Large intestine (tissue), 3 donors: ENCODE measurements around the gene LRP11. TPM values are rescaled to one million over a fixed set of nuclear protein-coding genes. Genes with fewer than 3 reads are reported as not detected.

Experiments
- DNase-seq, 2 donors: peaks; one replicate each; pipeline versions ENCODE4 v3.0.0 to v3.0.0-alpha.2; 2013
- H3K27ac ChIP-seq: one replicate; pipeline ENCODE4 v1.5.1; 2013; ENCODE audit warnings: low read length
- H3K27me3 ChIP-seq: 2 replicates; pipeline ENCODE4 v1.6.1; 2013; ENCODE audit warnings: low read length; ENCODE audit not compliant: control insufficient read depth, insufficient read depth
- H3K36me3 ChIP-seq: 2 replicates; pipeline ENCODE4 v1.6.1; 2013; ENCODE audit warnings: low read length; ENCODE audit not compliant: control insufficient read depth, insufficient read depth
- H3K4me1 ChIP-seq: one replicate; pipeline ENCODE4 v1.6.1; 2013; ENCODE audit warnings: low read length; ENCODE audit not compliant: control insufficient read depth, insufficient read depth
- H3K4me3 ChIP-seq: one replicate; pipeline ENCODE4 v1.5.1; 2013; ENCODE audit warnings: low read length
- H3K9me3 ChIP-seq: one replicate; pipeline ENCODE4 v1.6.1; 2013; ENCODE audit warnings: mild to moderate bottlenecking, low read depth, low read length, moderate library complexity; ENCODE audit not compliant: control insufficient read depth
- WGBS: methylation state at CpG from one replicate; pipeline ENCODE4 v1.1.5; 2013; ENCODE audit warnings: low lambda C conversion rate; ENCODE audit not compliant: insufficient coverage; 5-methylcytosine and 5-hydroxymethylcytosine counted together
- polyA plus RNA-seq: library from polyadenylated mRNA; unstranded; fragments of 120-200 nt; gene quantifications from one replicate; pipeline ENCODE4 v1.2.1, GENCODE V29; 2013

Gene LRP11
- polyA plus RNA-seq, 1 donor: 28.8 TPM

GRCh38 chr6:149888659-149889058 is 24.5 kb upstream of the LRP11 start:
- Histone ChIP-seq H3K36me3 (no peaks in the 10 kb centered on the region), H3K4me1 (peaks cover 24% of the 10 kb centered on the region), H3K9me3 (no peaks in the 10 kb centered on the region), H3K27ac (peak overlapping the region; percentile 87), H3K27me3 (no peaks in the 10 kb centered on the region), H3K4me3 (no peak overlapping the region)
- DNase-seq: no peak
- no CpG with 5 or more reads among the region's 1 CpG for WGBS

- Histone ChIP-seq H3K36me3 (no peaks in the 10 kb centered on the region), H3K27ac (peak overlapping the region; percentile 87), H3K4me1 (peaks cover 24% of the 10 kb centered on the region), H3K4me3 (no peak overlapping the region), H3K9me3 (no peaks in the 10 kb centered on the region), H3K27me3 (no peaks in the 10 kb centered on the region)
- no CpG with 5 or more reads among the region's 9 CpGs for WGBS
- DNase-seq: peak; percentile 75 to 82
Observed at GRCh38 chr6:149888093-149888492, 23.9 kb upstream of the LRP11 start.

- H3K27ac ChIP-seq: peak overlapping the region; percentile 87
- WGBS: no CpG with 5 or more reads among the region's 3 CpGs
- DNase-seq: no peak
Observed at GRCh38 chr6:149887343-149887742, 23.2 kb upstream of the LRP11 start.

DNA sequence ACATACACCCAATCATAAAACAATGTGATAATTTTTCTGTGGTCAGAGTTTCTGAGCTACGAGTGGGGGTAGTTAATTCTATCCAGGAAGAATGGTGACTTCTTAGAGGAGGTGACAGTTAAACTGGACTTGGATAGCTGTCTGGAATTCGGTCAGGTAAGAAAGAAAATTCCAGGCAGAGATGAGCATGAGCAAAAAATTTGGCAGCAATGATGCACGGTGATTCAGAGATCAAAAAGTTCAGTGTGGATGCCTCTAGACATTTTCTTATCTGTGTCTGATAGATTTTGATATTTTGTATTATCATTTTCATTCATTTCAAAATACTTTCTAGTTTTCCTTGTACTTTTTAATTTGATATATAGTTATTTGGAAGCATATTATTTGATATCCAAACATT is 21.7 kb upstream of the LRP11 start:
- Histone ChIP-seq H3K27me3 (no peaks in the 10 kb centered on the region), H3K4me3 (no peak overlapping the region), H3K9me3 (no peaks in the 10 kb centered on the region), H3K27ac (no peak overlapping the region), H3K4me1 (peaks cover 24% of the 10 kb centered on the region), H3K36me3 (no peaks in the 10 kb centered on the region)
- WGBS: 100% methylated on average over 1 of the region's 3 CpGs
- no peak for DNase-seq

More at GRCh38 chr6:149887343-149887742, 23.2 kb upstream of the LRP11 start:
- Histone ChIP-seq H3K4me3 (no peak overlapping the region), H3K36me3 (no peaks in the 10 kb centered on the region), H3K4me1 (peaks cover 24% of the 10 kb centered on the region), H3K27me3 (no peaks in the 10 kb centered on the region), H3K9me3 (no peaks in the 10 kb centered on the region)

- WGBS: 100% methylated on average over 1 of the region's 7 CpGs
- Histone ChIP-seq H3K4me1 (peaks cover 24% of the 10 kb centered on the region), H3K27me3 (no peaks in the 10 kb centered on the region), H3K9me3 (no peaks in the 10 kb centered on the region), H3K27ac (no peak overlapping the region), H3K4me3 (no peak overlapping the region), H3K36me3 (no peaks in the 10 kb centered on the region)
- DNase-seq: no peak
Observed at GRCh38 chr6:149884617-149885016, 20.5 kb upstream of the LRP11 start.

GRCh38 chr6:149884215-149884614 is 20.1 kb upstream of the LRP11 start:
- no peak for DNase-seq
- Histone ChIP-seq H3K27me3 (no peaks in the 10 kb centered on the region), H3K36me3 (no peaks in the 10 kb centered on the region), H3K27ac (no peak overlapping the region), H3K9me3 (no peaks in the 10 kb centered on the region), H3K4me3 (no peak overlapping the region), H3K4me1 (peaks cover 23% of the 10 kb centered on the region)
- no CpG with 5 or more reads among the region's 11 CpGs for WGBS

DNA sequence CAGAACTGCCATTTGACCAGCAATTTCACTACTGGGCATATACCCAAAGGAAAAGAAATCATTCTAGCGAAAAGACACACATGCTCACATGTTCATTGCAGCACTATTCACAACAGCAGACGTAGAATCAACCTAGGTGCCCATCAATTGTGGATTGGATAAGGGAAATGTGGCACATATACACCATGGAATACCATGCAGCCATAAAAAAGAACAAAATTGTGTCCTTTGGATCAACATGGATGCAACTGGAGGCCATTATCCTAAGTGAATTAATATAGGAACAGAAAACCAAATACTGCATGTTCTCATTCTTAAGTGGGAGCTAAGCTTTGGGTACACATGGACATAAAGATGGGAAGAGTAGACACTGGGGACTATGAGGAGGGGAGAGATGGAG is 17.7 kb upstream of the LRP11 start:
- H3K4me1 ChIP-seq: peaks cover under 1% of the 10 kb centered on the region
- H3K36me3 ChIP-seq: no peaks in the 10 kb centered on the region
- no CpG with 5 or more reads among the region's 2 CpGs for WGBS
- H3K27me3 ChIP-seq: no peaks in the 10 kb centered on the region
- no peaks in the 10 kb centered on the region for H3K9me3 ChIP-seq
- H3K27ac ChIP-seq: no peak overlapping the region
- no peak for DNase-seq
- H3K4me3 ChIP-seq: no peak overlapping the region

DNA sequence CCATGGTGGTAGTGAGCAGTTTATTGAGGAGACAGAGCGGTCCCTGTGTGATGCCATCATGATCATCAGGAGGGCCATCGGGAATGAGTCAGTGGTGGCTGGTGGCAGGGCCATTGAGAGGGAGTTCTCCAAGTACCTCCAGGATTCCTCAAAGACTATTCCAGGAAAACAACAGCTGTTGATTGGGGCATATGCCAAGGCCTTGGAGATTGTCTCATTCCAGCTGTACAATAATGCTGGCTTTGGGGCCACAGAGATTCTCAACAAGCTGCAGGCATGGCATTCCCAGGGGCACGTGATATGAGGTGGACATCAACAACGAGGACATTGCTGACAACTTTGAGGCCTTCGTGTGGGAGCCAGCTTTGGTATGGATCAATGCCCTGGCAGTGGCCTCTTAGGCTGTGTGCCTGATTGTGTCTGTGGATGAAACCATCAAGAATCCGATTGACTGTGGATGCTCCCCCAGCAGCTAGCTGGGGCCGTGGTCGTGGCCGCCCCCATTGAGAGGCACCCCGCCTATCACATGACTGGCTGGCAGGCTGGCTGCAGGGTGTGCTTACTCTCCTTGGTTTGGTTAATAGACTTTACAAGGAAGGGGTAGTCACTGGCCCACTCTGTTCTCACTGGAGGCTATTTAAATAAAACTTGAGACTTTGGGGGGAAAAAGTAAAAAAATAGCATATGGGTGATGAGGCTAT is 17.1 kb upstream of the LRP11 start:
- H3K27me3 ChIP-seq: no peaks in the 10 kb centered on the region
- no peak overlapping the region for H3K27ac ChIP-seq
- H3K9me3 ChIP-seq: no peaks in the 10 kb centered on the region
- no peaks in the 10 kb centered on the region for H3K36me3 ChIP-seq
- H3K4me3 ChIP-seq: no peak overlapping the region
- DNase-seq: no peak
- H3K4me1 ChIP-seq: no peaks in the 10 kb centered on the region
- WGBS: no CpG with 5 or more reads among the region's 10 CpGs

DNA sequence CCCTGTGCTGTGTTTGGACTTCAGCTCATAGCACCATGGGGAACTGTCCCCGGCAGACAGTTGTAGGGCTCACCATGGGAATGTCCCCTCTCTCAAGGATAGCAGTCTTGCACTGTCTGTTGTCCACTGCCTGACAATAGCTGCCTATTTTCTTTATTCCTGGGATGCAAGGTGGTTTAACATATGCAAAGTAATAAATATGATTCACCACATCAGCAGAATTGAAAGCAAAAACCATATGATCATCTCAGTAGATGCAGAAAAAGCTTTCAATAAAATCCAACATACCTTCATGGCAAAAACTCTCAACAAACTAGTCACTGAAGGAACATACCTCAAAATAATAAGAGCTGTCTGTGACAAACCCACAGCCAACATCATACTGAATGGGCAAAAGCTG is 13.5 kb upstream of the LRP11 start:
- Histone ChIP-seq H3K9me3 (no peaks in the 10 kb centered on the region), H3K4me3 (no peak overlapping the region), H3K4me1 (no peaks in the 10 kb centered on the region), H3K27ac (no peak overlapping the region), H3K36me3 (no peaks in the 10 kb centered on the region), H3K27me3 (no peaks in the 10 kb centered on the region)
- no peak for DNase-seq
- WGBS: no CpG with 5 or more reads among the region's 1 CpG

GRCh38 chr6:149876241-149876933 is 12.2 kb upstream of the LRP11 start:
- H3K36me3 ChIP-seq: no peaks in the 10 kb centered on the region
- H3K4me3 ChIP-seq: no peak overlapping the region
- no peak for DNase-seq
- no CpG with 5 or more reads among the region's 3 CpGs for WGBS
- H3K27ac ChIP-seq: no peak overlapping the region
- no peaks in the 10 kb centered on the region for H3K4me1 ChIP-seq
- H3K27me3 ChIP-seq: no peaks in the 10 kb centered on the region
- H3K9me3 ChIP-seq: no peaks in the 10 kb centered on the region

DNA sequence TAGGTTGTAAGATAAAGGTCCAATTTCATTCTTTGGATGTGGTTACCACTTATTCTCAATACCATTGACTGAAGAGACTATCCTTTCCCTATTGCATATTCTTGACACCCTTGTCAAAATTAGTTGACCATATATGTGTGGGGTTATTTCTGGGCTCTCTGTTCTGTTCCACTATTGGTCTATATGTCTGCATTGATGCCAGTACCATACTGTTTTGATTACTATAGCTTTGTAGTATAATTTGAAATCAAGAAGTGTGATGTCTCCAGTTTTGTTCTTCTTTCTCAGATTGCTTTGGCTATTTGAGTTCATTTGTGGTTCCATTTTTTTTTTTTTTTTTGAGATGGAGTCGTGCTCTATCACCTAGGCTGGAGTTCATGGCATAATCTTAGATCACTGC is 8.1 kb upstream of the LRP11 start:
- Histone ChIP-seq H3K4me1 (no peaks in the 10 kb centered on the region), H3K27me3 (no peaks in the 10 kb centered on the region), H3K36me3 (no peaks in the 10 kb centered on the region), H3K4me3 (no peak overlapping the region), H3K27ac (no peak overlapping the region), H3K9me3 (no peaks in the 10 kb centered on the region)
- no CpG with 5 or more reads among the region's 1 CpG for WGBS
- DNase-seq: no peak
